GM12878 (cell line): ENCODE results near the gene RPL19. TPM values are rescaled to one million over a fixed set of nuclear protein-coding genes. Genes with fewer than 3 reads are reported as not detected.

Experiments used
- CEBPB ChIP-seq, 2 experiments: fragments of 150-350 bp in 1 of 2; IDR thresholded peaks; 2 replicates each; pipeline ENCODE4 v1.6.1; 2012 to 2014; ENCODE audit warnings: low read depth in 2 of 2, low read length in 2 of 2, borderline replicate concordance in 1 of 2, inconsistent platforms in 1 of 2
- FOS ChIP-seq: IDR thresholded peaks from 3 replicates; pipeline ENCODE4 v1.6.1; 2011; ENCODE audit warnings: borderline replicate concordance; ENCODE audit not compliant: insufficient read length; ENCODE audit errors: extremely low read depth
- GATAD2B ChIP-seq: fragments of 450-650 bp; conservative IDR thresholded peaks from 2 replicates; pipeline ENCODE4 v1.6.1; 2017; ENCODE audit warnings: low read depth, mild to moderate bottlenecking, moderate library complexity
- NRF1 ChIP-seq: conservative IDR thresholded peaks from 2 replicates; pipeline ENCODE4 v1.6.1; 2011; ENCODE audit warnings: mild to moderate bottlenecking, low read depth, low read length, improper control_type of control experiment
- PML ChIP-seq: IDR thresholded peaks from 2 replicates; pipeline ENCODE4 v1.6.1; 2012; ENCODE audit warnings: low read length, inconsistent platforms
- RELB ChIP-seq: fragments of 450-650 bp; IDR thresholded peaks from 2 replicates; pipeline ENCODE4 v1.6.1; 2017; ENCODE audit warnings: low read depth, mild to moderate bottlenecking, moderate library complexity
- SKIL ChIP-seq: fragments of 450-650 bp; IDR thresholded peaks from 2 replicates; pipeline ENCODE4 v1.6.1; 2017; ENCODE audit warnings: mild to moderate bottlenecking, low read depth, inconsistent platforms; ENCODE audit not compliant: poor library complexity, severe bottlenecking
- SMAD5 ChIP-seq: IDR thresholded peaks from 2 replicates; pipeline ENCODE4 v1.6.1; 2016; ENCODE audit warnings: antibody characterized with exemption, low read depth
- SP1 ChIP-seq: IDR thresholded peaks from one replicate; pipeline ENCODE4 v1.6.1; 2011; ENCODE audit warnings: low read depth, low read length
- YY1 ChIP-seq: IDR thresholded peaks from 2 replicates; pipeline ENCODE4 v1.6.1; 2011; ENCODE audit warnings: low read depth, mild to moderate bottlenecking, low read length
- polyA plus RNA-seq, 11 experiments: library from polyadenylated mRNA; depleted of rRNA in 4 of 11; unstranded in 6 of 11; stranded (reverse) in 5 of 11; fragments of >200 nt; fragmentation: Nextera tagmentation in 4 of 11; fragmentation: Illumina TruSeq in 1 of 11; extraction: Ambion mirVana in 4 of 11; extraction: Trizol in 1 of 11; gene quantifications; 1 replicate in 1 of 11; 2 replicates in 10 of 11; pipeline versions ENCODE4 v1.2.1 to v1.2.3, GENCODE V29; 2011 to 2016; ENCODE audit warnings: inconsistent platforms in 2 of 11, missing spikeins in 2 of 11, low read depth in 1 of 11
- total RNA-seq, 4 experiments: library from RNA; depleted of rRNA in 3 of 4; stranded (reverse); fragments of >200 nt in 3 of 4; fragmentation: Illumina TruSeq in 1 of 4; extraction: Trizol in 1 of 4; gene quantifications; 2 replicates each; pipeline versions ENCODE4 v1.2.1 to v1.2.3, GENCODE V29; 2013 to 2021
- TF ChIP-seq, protein P1 (sequence below): fragments of 450-650 bp; IDR thresholded peaks from 2 replicates; pipeline ENCODE4 v1.6.1; 2017; ENCODE audit warnings: mild to moderate bottlenecking, moderate library complexity
- TF ChIP-seq, protein P2 (sequence below): IDR thresholded peaks from 2 replicates; pipeline ENCODE4 v1.6.1; 2011; ENCODE audit warnings: borderline replicate concordance, low read depth, mild to moderate bottlenecking, moderate library complexity, mixed read lengths, low read length; ENCODE audit not compliant: insufficient read depth; ENCODE audit errors: extremely low read length
- TF ChIP-seq, protein P3 (sequence below): IDR thresholded peaks from 2 replicates; pipeline ENCODE4 v1.6.1; 2011; ENCODE audit warnings: low read depth, low read length, improper control_type of control experiment, borderline replicate concordance
- TF ChIP-seq, protein P4 (sequence below): fragments of 450-650 bp; formaldehyde crosslinking; IDR thresholded peaks from 2 replicates; pipeline ENCODE4 v1.4.0; 2022; ENCODE audit warnings: mild to moderate bottlenecking, moderate library complexity
- TF ChIP-seq, protein P5 (sequence below): IDR thresholded peaks from 2 replicates; pipeline ENCODE4 v1.6.1; 2012; ENCODE audit warnings: low read depth, low read length, improper control_type of control experiment

The RPL19 gene
- total and polyA plus RNA-seq, 10 of the 15 experiments (the other 5 are each of a cell fraction or from before 2014, with no cell fraction given), result 1,862 to 5,536 (median 3,836) TPM

- TF ChIP-seq, protein P1, sequence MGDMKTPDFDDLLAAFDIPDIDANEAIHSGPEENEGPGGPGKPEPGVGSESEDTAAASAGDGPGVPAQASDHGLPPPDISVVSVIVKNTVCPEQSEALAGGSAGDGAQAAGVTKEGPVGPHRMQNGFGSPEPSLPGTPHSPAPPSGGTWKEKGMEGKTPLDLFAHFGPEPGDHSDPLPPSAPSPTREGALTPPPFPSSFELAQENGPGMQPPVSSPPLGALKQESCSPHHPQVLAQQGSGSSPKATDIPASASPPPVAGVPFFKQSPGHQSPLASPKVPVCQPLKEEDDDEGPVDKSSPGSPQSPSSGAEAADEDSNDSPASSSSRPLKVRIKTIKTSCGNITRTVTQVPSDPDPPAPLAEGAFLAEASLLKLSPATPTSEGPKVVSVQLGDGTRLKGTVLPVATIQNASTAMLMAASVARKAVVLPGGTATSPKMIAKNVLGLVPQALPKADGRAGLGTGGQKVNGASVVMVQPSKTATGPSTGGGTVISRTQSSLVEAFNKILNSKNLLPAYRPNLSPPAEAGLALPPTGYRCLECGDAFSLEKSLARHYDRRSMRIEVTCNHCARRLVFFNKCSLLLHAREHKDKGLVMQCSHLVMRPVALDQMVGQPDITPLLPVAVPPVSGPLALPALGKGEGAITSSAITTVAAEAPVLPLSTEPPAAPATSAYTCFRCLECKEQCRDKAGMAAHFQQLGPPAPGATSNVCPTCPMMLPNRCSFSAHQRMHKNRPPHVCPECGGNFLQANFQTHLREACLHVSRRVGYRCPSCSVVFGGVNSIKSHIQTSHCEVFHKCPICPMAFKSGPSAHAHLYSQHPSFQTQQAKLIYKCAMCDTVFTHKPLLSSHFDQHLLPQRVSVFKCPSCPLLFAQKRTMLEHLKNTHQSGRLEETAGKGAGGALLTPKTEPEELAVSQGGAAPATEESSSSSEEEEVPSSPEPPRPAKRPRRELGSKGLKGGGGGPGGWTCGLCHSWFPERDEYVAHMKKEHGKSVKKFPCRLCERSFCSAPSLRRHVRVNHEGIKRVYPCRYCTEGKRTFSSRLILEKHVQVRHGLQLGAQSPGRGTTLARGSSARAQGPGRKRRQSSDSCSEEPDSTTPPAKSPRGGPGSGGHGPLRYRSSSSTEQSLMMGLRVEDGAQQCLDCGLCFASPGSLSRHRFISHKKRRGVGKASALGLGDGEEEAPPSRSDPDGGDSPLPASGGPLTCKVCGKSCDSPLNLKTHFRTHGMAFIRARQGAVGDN, result 0 out of 2 replicates have a peak, but pooled peaks have one; percentile 23
- TF ChIP-seq SKIL (peak; percentile 27), CEBPB (IDR thresholded peaks at IDR 0.05; ENCODE audit: borderline replicate concordance in 1 of 2, low read depth in 2 of 2, low read length in 2 of 2) (no peak), SMAD5 (no peak), SP1 (peak; percentile 89), FOS (peak; percentile 34), RELB (no peak), YY1 (0 out of 2 replicates have a peak, but pooled peaks have one; percentile 46), GATAD2B (no peak), PML (no peak), NRF1 (no peak)
- TF ChIP-seq, protein P2, sequence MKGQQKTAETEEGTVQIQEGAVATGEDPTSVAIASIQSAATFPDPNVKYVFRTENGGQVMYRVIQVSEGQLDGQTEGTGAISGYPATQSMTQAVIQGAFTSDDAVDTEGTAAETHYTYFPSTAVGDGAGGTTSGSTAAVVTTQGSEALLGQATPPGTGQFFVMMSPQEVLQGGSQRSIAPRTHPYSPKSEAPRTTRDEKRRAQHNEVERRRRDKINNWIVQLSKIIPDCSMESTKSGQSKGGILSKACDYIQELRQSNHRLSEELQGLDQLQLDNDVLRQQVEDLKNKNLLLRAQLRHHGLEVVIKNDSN, result no peak
- TF ChIP-seq, protein P3, sequence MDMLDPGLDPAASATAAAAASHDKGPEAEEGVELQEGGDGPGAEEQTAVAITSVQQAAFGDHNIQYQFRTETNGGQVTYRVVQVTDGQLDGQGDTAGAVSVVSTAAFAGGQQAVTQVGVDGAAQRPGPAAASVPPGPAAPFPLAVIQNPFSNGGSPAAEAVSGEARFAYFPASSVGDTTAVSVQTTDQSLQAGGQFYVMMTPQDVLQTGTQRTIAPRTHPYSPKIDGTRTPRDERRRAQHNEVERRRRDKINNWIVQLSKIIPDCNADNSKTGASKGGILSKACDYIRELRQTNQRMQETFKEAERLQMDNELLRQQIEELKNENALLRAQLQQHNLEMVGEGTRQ, result no peak
- TF ChIP-seq, protein P4, sequence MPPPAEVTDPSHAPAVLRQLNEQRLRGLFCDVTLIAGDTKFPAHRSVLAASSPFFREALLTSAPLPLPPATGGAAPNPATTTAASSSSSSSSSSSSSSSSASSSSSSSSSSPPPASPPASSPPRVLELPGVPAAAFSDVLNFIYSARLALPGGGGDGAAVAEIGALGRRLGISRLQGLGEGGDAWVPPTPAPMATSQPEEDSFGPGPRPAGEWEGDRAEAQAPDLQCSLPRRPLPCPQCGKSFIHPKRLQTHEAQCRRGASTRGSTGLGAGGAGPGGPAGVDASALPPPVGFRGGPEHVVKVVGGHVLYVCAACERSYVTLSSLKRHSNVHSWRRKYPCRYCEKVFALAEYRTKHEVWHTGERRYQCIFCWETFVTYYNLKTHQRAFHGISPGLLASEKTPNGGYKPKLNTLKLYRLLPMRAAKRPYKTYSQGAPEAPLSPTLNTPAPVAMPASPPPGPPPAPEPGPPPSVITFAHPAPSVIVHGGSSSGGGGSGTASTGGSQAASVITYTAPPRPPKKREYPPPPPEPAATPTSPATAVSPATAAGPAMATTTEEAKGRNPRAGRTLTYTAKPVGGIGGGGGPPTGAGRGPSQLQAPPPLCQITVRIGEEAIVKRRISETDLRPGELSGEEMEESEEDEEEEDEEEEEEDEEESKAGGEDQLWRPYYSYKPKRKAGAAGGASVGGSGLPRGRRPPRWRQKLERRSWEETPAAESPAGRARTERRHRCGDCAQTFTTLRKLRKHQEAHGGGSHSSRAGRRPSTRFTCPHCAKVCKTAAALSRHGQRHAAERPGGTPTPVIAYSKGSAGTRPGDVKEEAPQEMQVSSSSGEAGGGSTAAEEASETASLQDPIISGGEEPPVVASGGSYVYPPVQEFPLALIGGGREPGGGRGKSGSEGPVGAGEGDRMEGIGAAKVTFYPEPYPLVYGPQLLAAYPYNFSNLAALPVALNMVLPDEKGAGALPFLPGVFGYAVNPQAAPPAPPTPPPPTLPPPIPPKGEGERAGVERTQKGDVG (CRISPR knock-in tag), result no peak
- TF ChIP-seq, protein P5, sequence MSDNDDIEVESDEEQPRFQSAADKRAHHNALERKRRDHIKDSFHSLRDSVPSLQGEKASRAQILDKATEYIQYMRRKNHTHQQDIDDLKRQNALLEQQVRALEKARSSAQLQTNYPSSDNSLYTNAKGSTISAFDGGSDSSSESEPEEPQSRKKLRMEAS, result no peak
These were observed 35.4 kb upstream of the RPL19 start (continued) for GRCh38 chr17:39164675-39165143.
